Activated CD8-positive, alpha-beta memory T cell treated with anti-CD3 and anti-CD28 coated beads for 48 hours (primary cell): ENCODE measurements around the gene HERC6.
A peak's percentile ranks its signal among the peaks of the same experiment; 100 is the strongest.
"Not testable (repeated sequence)": the region's sequence is repeated elsewhere in the genome, so short reads cannot be mapped to it uniquely, and the experiment has no call there.

Source experiments
- DNase-seq, 3 experiments: peaks; one replicate each; pipeline ENCODE4 v3.0.0-alpha.2; 2020; ENCODE audit warnings: low read depth in 2 of 3, low spot score in 2 of 3

The HERC6 gene

DNA sequence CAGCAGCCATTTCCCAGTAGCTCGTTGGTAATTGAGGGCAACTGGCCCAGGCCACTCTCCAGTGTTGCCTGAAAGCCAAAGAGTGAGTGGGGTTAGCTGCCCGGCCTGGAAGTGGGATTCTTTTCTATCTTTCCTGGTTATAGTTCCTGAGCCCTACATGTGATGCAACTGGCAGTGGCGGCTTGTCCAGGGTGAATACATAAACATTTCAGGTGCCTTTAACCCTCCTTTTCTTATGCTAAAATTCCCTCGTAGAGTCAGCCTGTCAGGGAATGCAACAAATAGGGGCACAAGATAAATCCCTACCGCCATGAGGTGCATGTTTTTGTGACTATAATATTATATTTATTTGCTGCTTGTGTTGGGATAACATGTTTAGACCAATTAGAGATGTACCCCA lies 64.8 kb downstream of the HERC6 start:
- DNase-seq: no peak

DNA sequence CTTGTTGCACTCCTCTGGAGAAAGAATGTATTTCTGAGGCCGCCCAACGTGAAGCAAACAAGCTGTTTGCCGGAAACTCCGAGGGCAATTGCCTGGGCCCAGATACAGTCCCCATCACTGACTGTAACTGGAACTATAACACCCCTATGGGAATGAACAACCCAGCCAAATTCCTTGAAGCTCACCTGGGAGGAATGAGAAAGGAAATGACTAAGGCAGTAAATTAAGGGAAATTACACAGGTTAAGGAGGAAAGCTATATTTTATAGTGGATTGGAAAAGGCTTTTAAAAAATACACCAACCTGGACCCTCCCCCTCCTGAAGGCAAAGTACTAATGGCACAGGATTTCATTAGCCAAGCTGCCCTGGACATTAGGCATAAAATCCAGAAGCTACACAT lies 66.6 kb downstream of the HERC6 start:
- no peak for DNase-seq

DNA sequence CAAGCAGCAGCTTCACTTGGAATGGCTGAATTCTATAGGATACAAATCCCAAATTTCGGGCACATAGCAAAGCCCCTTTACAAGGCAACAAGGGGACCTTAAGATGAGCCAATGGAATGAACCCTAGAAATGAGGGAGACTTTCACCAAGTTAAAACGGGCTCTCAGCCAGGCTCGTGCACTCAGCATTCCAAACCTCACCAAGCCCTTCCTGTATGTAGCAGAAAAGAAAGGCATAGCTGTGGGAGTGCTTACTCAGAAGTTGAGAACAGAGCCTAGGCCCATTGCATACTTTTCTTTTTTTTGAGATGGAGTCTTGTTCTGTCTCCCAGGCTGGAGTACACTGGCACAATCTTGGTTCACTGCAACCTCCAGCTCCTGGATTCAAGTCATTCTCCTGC lies 67.5 kb downstream of the HERC6 start:
- DNase-seq: no peak

DNA sequence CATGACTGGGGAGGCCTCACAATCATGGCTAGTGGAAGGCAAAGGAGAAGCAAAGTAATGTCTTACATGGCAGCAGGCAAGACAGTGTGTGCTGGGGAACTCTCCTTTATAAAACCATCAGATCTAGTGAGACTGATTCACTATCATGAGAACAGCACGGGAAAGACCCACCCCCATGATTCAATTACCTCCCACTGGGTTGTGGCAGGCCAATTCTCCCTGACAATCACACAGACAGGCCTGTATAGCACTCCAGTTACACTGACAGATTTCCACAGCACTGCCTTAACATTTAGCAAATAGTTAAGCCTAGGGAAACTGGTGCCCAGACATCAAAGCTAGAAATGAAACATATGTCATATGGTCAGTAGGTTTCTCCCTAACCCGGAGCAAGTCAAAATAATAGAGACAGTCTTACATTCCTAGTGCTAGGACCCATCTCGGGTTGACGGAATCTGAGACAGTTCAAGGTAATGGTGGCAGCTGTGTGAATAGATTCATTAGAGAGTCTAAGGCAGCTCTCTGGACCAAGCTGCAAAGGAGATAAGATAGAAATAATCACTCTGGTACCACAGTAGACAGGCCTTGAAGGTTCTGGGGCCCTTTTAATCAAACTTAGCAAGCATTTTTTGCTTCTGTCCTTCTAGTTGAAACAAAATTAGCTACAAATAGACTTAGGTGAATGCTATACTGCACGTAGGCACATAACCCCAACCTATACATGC lies 68.9 kb downstream of the HERC6 start:
- DNase-seq: no peak

DNA sequence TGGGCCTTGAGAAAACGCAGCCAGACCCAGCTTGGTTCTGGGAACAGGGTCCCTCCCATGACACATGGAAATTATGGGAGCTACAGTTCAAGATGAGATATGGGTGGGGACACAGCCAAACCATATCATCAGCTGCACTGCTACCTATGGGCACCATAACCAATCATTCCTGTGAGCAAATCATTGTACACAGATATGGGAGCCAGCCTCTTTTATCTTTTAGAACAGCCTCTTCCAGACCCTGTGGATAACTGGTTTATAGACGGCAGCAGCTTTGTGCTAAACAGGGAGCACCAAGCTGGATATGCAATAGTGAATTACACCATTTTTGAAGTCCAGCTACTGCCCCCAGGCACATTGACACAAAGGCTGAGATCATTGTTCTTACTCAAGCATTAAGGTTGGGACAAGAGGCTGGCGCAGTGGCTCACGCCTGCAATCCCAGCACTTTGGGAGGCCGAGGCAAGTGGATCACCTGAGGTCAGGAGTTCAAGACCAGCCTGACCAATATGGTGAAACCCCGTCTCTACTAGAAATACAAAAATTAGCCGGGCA lies 69.6 kb downstream of the HERC6 start:
- DNase-seq: not testable (repeated sequence)

DNA sequence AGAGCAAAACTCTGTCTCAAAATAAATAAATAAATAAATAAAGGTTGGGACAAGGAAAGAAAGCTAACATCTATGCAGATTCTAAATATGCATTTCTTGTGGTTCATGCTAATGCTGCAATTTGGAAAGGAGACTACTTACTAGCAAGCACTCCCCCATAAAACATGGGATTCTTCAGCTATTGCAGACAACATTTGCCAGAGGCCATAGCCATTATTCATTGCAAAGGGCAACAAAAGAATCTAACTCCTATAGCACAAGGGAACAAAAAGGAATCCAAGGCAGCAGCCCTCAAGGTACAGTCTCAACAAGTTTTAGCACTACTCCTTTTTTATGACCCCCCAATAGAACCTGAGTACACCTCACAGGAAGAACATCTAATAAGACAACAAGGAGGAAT lies 70.2 kb downstream of the HERC6 start:
- no peak for DNase-seq

DNA sequence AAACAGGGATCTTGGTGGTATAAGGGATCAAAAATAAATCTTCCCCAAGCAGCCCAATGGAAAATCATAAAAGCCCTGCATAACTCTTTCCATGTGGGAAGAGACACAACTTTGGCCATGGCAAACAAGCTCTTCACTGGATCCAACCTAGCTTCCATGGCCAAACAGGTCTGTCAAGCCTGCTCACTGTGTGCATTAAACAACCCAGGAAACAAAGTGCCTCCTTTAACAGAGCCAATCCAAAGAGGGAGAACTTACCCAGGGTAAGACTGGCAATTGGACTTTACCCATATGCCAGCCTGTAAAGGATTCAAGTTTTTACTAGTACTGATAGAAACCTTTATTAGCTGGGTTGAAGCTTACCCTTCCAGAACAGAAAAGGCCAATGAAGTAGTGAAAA lies 70.6 kb downstream of the HERC6 start:
- no peak for DNase-seq

DNA sequence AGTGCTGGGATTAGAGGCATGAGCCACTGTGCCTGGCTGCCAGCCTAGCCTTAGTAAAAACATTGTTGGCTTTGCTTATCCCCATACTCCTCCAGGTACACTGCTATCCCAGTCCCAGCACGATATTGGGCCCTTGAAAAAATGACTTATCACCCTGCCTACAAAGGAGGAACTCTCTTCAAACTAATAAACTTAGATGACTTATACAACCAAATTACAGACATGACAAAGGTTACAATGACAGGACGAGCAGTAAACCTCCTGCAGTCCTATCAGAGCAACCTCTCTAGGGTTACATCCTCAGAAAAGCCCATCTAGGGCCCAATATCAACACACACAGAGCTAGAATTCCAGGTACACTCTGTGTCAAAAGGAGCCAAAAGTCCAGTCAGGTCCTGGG lies 72.6 kb downstream of the HERC6 start:
- DNase-seq: no peak

DNA sequence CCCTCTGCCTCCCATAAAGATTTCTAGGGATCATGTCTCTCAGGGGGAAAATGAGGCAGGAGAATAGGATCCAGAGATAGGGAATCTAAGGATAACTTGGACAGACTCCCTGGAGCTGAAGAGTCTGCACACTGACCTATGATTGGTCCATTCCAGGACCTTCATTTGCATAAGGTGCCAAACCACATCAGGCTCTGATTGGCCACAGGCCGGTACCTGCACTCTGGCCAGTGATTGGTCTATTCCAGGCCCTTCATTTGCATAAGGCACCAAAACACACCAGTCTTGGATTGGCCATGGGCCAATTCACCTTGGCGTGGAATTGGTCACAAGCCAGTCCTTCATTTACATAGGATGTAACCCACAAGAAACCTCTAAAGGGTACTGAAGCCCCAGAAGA lies 74.3 kb downstream of the HERC6 start:
- no peak for DNase-seq

DNA sequence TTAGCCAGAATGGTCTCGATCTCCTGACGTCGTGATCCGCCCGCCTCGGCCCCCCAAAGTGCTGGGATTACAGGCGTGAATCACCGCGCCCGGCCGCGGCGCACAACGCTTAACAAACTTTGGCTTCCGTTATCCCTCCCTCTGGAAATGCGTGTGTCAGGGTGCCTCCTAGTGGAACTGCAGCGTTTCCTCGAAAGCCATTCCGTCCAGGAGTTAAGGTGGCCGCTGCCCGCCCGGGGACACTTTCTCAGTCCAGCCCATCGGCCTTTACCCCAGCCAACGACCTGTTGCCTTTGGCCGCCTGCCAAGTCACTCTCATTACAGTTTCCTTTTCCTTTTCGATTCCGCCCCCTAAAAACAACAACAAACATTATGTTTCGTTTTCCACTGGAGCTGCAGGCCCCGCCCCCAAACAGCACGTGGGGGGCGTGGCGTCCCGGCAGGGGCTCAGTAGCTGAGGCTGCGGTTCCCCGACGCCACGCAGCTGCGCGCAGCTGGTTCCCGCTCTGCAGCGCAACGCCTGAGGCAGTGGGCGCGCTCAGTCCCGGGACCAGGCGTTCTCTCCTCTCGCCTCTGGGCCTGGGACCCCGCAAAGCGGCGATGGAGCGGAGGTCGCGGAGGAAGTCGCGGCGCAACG lies 78.1 kb downstream of the HERC6 start, which contains the start of gene HERC5:
Gene HERC5 (plus strand): TSS at position 450 of the 637 bp plus-strand sequence. CDS start 151 bp downstream, at position 601.
- DNase-seq: peak; percentile 60 to 65 (median 65)

DNA sequence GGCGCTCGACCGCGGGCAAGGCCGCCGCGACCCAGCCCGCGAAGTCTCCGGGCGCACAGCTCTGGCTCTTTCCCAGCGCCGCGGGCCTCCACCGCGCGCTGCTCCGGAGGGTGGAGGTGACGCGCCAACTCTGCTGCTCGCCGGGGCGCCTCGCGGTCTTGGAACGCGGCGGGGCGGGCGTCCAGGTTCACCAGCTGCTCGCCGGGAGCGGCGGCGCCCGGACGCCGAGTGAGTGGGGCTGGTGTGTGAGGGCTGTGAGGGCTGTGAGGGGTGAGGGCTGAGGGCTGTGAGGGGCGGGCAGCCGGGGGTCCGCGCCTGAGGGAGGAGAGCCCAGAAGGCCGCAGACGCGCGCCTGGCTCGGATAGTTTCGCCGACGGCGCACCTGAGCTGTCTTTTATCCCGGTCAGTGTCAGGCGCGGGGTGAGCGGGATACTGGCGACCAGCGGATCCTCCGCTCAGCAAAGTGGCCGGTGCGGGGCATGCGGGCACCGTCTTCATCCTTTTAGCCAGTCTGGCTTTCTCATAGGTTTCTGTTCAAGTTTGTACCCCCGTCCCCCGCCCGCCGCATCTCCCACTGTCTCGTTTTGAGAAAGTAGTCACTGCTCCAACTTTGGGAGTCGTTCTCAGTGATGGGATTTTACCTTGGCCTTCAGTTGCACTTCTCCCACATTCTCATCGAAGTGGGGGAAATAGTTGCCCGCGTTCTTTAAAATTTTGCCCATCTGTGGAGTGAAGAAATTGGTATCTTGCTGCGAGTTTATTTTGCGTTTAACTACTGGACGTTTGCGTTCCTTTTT lies 78.9 kb downstream of the HERC6 start:
- DNase-seq: peak; percentile 17 to 21 (median 18)

DNA sequence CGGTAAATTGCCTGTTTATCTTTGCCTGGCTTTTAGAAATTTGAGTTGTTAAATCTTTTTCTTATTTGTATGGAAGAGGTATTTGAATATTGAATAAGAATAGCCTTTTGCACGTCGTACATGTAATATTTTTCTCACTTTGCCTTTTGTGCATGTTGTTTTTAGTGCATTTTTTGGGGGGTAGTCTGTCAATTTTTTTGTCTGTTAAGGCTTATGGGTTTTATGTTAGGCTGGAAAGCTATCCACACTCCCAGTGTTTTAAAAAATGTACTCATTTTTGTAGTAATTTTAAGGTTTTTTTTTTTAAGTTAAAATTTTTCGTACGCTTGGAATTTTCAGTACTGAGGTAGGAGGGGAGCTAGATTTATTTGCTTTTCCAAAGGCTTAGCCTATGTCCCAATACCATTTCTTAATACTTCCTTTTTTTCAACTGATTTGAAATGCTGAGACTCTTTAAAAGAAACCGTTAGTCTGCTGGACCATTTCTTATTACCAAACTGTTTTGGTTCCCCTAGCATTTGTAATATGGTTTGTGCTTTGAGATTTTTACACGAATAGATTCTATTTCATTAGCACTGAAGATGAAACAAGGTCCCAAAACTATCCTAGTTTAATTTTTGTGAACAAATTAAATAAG lies 79.6 kb downstream of the HERC6 start:
- DNase-seq: no peak

DNA sequence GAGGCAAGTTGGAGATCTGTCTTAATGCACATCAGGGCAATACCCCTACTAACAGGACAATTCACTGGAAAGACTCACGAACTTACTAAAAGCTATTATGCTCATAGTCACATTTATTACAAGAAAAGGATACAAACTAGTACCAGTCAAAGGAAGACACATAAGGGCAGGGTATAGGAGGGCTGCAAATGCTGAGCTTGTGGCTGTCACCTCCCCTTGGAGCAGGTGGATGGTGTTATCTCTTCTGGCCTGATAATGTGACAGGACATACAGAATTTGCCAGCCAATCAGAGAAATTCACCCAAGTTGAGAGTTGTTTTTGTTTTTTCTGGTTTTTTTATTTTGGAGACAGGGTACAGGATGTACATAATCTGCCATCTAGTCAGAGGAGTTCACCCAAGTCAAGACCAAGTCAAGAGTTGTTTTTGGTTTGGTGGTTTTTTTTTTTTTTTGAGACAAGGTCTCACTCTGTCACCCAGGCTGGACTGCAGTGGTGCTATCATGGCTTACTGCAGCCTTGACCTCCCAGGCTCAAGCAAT lies 87.1 kb downstream of the HERC6 start:
- no peak for DNase-seq

DNA sequence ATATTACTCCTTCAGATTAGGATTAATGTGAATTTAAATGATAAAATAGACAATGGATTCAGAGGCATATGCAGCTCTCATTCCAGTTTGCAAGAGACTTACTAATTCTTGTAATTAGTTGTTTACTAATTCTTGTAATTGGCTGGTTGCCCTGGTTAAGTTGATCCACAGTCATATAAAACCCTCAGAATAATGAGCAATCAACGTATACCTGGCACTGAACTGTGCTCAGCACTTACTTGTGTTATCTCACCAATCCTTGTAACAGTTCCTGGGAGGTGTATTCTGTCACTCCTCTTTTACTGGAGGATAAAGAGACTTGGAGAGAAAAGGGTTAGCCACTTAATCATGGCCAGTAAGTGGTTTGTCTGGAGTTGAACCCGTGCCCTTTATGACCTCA lies 88.7 kb downstream of the HERC6 start:
- no peak for DNase-seq

DNA sequence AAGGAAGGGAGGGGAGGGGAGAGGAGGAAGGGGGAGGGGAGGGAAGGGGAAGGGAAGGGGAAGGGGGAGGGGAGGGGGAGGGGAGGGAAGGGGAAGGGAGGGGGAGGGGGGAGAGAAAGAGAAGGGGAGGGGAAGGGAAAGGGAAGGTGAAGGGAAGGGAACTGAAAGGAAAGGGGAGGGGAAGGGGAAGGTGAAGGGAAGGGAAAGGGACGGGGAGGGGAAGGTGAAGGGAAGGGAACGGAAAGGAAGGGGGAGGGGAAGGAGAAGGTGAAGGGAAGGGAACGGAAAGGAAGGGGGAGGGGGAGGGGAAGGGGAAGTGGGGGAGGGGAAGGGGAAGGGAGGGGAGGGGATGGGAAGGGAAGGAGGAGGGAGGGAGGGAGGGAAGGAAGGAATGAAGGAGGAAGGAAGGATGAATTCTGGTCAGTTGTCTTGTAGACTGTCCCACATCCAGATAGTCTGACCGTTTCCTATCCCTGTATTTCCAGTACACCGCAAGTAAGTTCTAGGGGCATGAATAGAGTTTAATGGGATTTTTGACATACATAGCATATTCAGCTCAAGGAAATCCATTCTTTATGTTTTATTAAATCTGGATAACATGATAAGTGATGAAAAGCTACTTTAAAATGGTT lies 98.7 kb downstream of the HERC6 start:
- no peak for DNase-seq

DNA sequence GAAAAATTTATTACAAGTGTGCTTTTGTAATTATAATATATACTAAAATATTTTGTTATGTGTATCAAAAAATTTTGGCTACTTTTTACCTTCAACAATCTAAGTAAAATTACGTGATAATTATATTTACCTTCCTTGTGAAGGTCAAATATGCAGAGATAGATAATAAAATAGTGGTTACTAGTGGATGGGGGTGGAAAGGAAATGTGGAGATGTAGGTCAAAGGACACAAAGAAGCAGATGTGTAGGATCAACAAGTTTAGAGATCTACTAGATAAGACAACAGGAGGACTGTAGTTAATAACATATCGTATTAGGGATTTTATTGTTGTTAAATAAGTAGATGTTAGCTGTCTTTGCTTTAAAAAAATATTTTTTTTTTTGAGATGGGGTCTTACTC lies 99.6 kb downstream of the HERC6 start:
- DNase-seq: no peak

DNA sequence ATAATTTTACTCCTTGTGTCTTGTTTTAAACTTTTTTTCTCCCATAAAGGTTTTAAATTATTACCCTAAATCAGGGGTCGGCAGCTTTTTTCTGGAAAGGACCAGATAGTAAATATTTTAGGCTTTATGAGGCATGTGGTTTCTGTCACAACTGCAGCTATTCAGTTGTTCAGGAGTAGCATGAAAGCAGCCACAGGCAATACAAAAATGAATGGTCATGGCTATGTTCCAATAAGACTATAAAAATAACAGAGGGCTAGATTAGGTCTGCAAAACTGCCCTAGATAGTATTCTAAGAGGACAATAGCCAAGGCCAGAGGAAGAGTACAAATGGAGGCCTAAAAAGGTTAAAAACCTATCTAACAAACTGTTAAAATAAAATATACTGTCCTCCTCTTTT lies 102.9 kb downstream of the HERC6 start:
- DNase-seq: no peak

DNA sequence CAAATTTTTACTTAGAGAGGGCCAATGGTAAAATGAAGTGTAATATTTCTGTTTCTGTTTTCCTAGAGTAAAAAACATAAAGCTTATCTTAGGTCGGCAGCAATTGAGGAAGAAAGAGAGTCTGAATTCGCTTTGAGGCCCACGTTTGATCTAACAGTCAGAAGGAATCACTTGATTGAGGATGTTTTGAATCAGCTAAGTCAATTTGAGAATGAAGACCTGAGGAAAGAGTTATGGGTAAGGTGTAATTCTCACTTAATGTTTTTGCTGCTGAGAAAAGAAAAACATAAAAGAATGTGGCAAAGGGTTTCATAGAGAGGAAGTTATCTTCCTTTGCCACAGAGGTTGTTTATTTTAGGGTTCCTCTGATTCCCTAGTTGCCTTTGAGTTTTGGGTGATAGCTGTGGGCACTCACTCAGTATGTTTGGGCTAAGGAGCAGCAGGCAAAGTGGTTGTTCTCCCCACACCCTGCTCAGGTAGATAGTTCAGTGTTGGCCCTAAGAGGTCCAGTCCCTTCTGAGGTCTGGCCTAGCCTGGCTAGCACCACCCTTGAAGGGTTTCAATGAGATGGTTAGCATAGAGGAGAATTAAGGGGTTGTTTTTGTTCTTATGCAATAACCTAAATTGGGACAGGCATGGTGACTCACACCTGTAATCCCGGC lies 110.6 kb downstream of the HERC6 start:
- DNase-seq: no peak
